ENCODE results near the gene LARP1B. TPM values are rescaled to one million over a fixed set of nuclear protein-coding genes. Genes with fewer than 3 reads are reported as not detected.

LARP1B gene
- total and polyA plus RNA-seq, 5 donors from 2014 or later = 3.1 to 8.8 (median 3.4) TPM

DNA sequence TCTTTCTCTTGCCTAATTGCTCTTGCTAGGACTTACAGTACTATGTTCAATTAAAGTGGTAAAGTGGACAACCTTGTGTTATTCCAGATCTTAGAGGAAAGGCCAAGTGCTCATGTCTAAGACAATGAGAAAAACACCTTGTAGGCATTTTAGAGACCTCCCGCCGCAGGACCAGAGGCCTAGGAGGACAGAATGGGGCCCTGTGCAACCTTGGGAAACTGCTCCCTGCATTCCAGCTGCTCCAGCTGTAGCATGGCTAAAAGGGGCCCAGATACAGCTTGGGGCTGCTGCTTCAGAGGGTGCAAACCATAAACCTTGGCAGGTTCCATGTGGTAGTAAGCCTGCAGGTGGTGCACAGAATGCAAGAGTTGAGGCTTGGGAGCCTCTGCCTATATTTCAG is 125.5 kb downstream of the LARP1B start:
- H3K4me1 ChIP-seq (ENCODE audit: control insufficient read depth, insufficient read depth, low read length, poor library complexity, severe bottlenecking) = no peaks in the 10 kb centered on the region
- ATAC-seq (ENCODE audit: low read depth in 2 of 2) = no peak
- no peaks in the 10 kb centered on the region for H3K27me3 ChIP-seq (ENCODE audit: control insufficient read depth, insufficient read depth, low read length)

DNA sequence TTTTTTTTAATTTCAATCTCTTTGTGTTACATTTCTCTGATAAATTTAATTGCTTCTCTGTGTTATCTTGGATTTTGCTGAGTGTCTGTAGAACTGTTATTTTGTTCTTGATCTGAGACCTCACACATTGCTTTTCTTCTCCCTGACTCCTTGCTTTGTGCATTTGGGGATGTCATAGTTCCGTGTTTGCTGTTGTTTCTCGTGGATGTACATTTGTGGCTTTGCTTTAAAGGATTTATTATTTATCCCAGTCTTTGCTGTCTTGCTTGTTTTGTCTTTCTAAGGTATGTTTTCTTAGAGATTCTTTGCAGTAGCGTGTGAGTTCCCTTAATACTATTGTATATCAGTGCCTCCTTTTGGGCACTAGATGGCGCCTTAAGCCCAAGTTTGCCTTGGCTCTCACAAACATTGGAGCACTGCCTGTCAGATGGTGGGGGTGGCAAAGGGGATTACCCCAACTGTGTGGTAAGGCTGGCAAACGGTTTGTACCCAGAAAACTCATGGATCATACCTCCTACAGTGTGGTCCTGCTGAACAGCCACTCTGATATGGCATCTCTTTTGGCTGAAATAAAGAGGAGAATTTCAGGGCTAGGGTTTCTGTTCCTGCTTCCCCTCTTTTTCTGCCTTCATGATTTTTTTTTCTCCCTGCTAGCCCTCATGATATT is 130.1 kb downstream of the LARP1B start:
- H3K27me3 Mint-ChIP-seq = no peaks in the 10 kb centered on the region
- H3K36me3 Mint-ChIP-seq = no peaks in the 10 kb centered on the region
- H3K27me3 ChIP-seq (ENCODE audit: control insufficient read depth, insufficient read depth, low read length) = no peaks in the 10 kb centered on the region
- no peaks in the 10 kb centered on the region for H3K9me3 ChIP-seq (ENCODE audit: control insufficient read depth in 2 of 2, low read length in 2 of 2)
- H3K4me3 ChIP-seq (ENCODE audit: low read depth, low read length) = no peak overlapping the region
- no peak overlapping the region for H3K27ac ChIP-seq (ENCODE audit: insufficient read depth, low read length, poor library complexity, severe bottlenecking)
- H3K27ac Mint-ChIP-seq = no peak overlapping the region
- H3K4me3 Mint-ChIP-seq = no peak overlapping the region
- DNase-seq = peak; percentile 54 to 79 (median 62)
- H3K4me1 Mint-ChIP-seq = peaks cover 0 to 6% (median 3%) of the 10 kb centered on the region in 4 donors
- H3K4me1 ChIP-seq (ENCODE audit: control insufficient read depth, insufficient read depth, low read length, poor library complexity, severe bottlenecking) = no peaks in the 10 kb centered on the region
- peak; percentile 77 to 92 for ATAC-seq (ENCODE audit: low read depth in 2 of 2)
- no peaks in the 10 kb centered on the region for H3K36me3 ChIP-seq (ENCODE audit: control insufficient read depth, insufficient read depth, low read length)
- no peaks in the 10 kb centered on the region for H3K9me3 Mint-ChIP-seq

More for the DNA sequence above, 125.5 kb downstream of the LARP1B start:
- DNase-seq = no peak
- no peaks in the 10 kb centered on the region for H3K36me3 ChIP-seq (ENCODE audit: control insufficient read depth, insufficient read depth, low read length)
- H3K4me3 Mint-ChIP-seq = no peak overlapping the region
- no peaks in the 10 kb centered on the region for H3K9me3 ChIP-seq (ENCODE audit: control insufficient read depth in 2 of 2, low read length in 2 of 2)
- no peak overlapping the region for H3K4me3 ChIP-seq (ENCODE audit: low read depth, low read length)
- peaks cover 7% of the 10 kb centered on the region for H3K36me3 Mint-ChIP-seq
- H3K27me3 Mint-ChIP-seq = no peaks in the 10 kb centered on the region
- H3K27ac Mint-ChIP-seq = no peak overlapping the region
- H3K9me3 Mint-ChIP-seq = peaks cover 0 to 4% (median 0%) of the 10 kb centered on the region in 7 donors
- H3K4me1 Mint-ChIP-seq = peaks cover 0 to 6% (median 3%) of the 10 kb centered on the region in 4 donors
- no peak overlapping the region for H3K27ac ChIP-seq (ENCODE audit: insufficient read depth, low read length, poor library complexity, severe bottlenecking)

DNA sequence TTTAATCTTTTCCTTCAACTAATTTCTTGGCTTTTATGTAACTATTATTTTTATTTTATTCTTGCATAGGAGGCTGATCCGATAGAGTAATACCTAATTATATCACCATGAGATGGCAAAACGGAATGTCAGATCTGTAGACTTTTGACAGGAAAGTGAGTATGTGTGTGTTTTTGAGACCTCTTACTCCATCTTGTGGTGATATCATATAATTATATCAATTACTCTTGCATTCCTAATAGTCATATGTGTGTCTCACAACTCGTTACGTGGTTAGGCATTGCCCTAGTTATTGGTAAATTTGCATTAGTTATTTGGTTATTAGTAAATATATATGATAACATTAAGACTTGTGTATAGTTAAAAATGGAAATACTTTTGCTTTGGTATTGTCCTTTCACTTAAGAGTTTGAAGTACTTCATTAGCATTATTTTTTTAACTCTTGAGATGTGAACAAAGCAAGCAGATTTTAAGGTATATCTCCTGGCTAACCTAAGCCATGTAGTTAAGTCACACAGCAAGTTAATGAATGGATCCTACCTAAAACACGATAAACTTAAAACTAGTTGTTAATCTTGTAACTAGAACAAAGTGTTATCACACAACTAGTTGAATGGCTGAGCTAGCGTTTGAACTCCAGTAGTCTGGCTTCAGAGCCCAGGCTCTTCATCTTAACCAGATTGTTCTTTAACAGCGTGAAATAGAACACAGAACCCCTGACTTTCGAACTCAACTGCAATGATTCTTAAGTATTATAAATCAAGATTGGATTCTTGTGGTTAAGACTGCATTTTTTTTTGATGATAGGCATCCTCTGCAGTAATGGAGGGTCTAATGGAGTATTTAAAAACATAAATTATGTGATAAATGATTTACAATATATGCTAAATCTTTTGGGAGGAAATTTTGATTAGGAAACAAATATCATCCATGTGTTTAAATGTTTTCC is 159.4 kb downstream of the LARP1B start:
- Histone ChIP-seq H3K4me3 (ENCODE audit: low read depth, low read length) (no peak overlapping the region), H3K4me1 (ENCODE audit: control insufficient read depth, insufficient read depth, low read length, poor library complexity, severe bottlenecking) (no peaks in the 10 kb centered on the region), H3K27me3 (ENCODE audit: control insufficient read depth, insufficient read depth, low read length) (no peaks in the 10 kb centered on the region), H3K36me3 (ENCODE audit: control insufficient read depth, insufficient read depth, low read length) (no peaks in the 10 kb centered on the region), H3K9me3 (ENCODE audit: control insufficient read depth in 2 of 2, low read length in 2 of 2) (no peaks in the 10 kb centered on the region), H3K27ac (ENCODE audit: insufficient read depth, low read length, poor library complexity, severe bottlenecking) (no peak overlapping the region)
- Mint-ChIP-seq H3K27me3 (no peaks in the 10 kb centered on the region), H3K36me3 (no peaks in the 10 kb centered on the region), H3K27ac (no peak overlapping the region), H3K9me3 (peaks cover 0 to 4% (median 0%) of the 10 kb centered on the region in 7 donors), H3K4me1 (peaks cover 0 to 2% (median 0%) of the 10 kb centered on the region in 4 donors), H3K4me3 (no peak overlapping the region)
- ATAC-seq (ENCODE audit: low read depth in 2 of 2) = no peak
- peak in 2 of 3 donors; percentile 10 to 31 for DNase-seq

DNA sequence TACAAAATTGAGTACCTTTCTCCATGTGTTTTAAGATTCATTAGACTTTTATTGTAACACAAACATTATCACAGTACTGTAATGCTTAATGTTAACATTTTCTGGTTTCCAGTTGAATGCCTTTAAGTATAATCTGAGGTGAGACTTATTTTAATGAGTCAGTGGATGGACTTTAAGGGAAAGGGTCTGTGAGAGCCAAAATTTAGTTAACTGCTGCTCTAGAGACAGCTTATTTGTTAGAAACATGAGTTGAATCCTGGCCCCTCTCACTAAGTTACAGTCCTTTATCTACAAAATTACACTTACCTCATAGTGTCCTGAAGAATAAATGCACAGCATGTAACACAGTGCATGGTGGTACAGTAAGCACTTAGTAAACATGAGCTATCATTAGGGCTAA is 160.5 kb downstream of the LARP1B start:
- peaks cover 0 to 2% (median 0%) of the 10 kb centered on the region in 4 donors for H3K4me1 Mint-ChIP-seq
- no peak for DNase-seq

DNA sequence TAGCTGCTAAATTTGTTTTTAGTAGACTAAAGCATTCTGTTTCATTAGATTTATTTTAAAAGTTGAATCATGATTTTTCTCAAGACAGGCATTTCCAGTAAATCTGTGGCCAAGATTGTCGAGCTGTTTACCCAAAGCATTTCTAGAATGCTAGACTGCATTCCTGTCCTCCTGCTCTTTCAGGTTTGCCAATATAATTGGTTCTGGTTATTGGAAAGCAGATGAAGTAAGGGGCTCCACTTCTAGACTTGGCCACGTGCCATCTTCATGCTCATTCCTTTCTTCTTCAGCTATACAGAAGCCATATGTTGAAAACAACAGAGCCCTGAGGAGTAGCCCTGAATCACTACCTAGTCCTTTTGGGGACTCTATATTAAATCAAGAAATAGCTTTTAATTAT is 164.0 kb downstream of the LARP1B start:
- Mint-ChIP-seq H3K9me3 (peaks cover 0 to 2% (median 0%) of the 10 kb centered on the region in 7 donors), H3K4me3 (no peak overlapping the region), H3K27ac (no peak overlapping the region), H3K27me3 (peaks cover 4% of the 10 kb centered on the region), H3K4me1 (peaks cover 0 to 1% (median 0%) of the 10 kb centered on the region in 4 donors), H3K36me3 (no peaks in the 10 kb centered on the region)
- H3K27me3 ChIP-seq (ENCODE audit: control insufficient read depth, insufficient read depth, low read length) = no peaks in the 10 kb centered on the region
- no peak overlapping the region for H3K4me3 ChIP-seq (ENCODE audit: low read depth, low read length)
- no peaks in the 10 kb centered on the region for H3K36me3 ChIP-seq (ENCODE audit: control insufficient read depth, insufficient read depth, low read length)
- DNase-seq (no peak), ATAC-seq (ENCODE audit: low read depth in 2 of 2) (no peak)
- H3K9me3 ChIP-seq (ENCODE audit: control insufficient read depth in 2 of 2, low read length in 2 of 2) = no peaks in the 10 kb centered on the region
- no peak overlapping the region for H3K27ac ChIP-seq (ENCODE audit: insufficient read depth, low read length, poor library complexity, severe bottlenecking)
- H3K4me1 ChIP-seq (ENCODE audit: control insufficient read depth, insufficient read depth, low read length, poor library complexity, severe bottlenecking) = no peaks in the 10 kb centered on the region

More for the DNA sequence above, 160.5 kb downstream of the LARP1B start:
- Mint-ChIP-seq H3K4me3 (no peak overlapping the region), H3K27ac (no peak overlapping the region), H3K36me3 (no peaks in the 10 kb centered on the region), H3K9me3 (peaks cover 0 to 4% (median 0%) of the 10 kb centered on the region in 7 donors), H3K27me3 (no peaks in the 10 kb centered on the region)
- no peak for ATAC-seq (ENCODE audit: low read depth in 2 of 2)
- Histone ChIP-seq H3K27me3 (ENCODE audit: control insufficient read depth, insufficient read depth, low read length) (no peaks in the 10 kb centered on the region), H3K9me3 (ENCODE audit: control insufficient read depth in 2 of 2, low read length in 2 of 2) (no peaks in the 10 kb centered on the region), H3K36me3 (ENCODE audit: control insufficient read depth, insufficient read depth, low read length) (no peaks in the 10 kb centered on the region), H3K27ac (ENCODE audit: insufficient read depth, low read length, poor library complexity, severe bottlenecking) (no peak overlapping the region), H3K4me3 (ENCODE audit: low read depth, low read length) (no peak overlapping the region), H3K4me1 (ENCODE audit: control insufficient read depth, insufficient read depth, low read length, poor library complexity, severe bottlenecking) (no peaks in the 10 kb centered on the region)

DNA sequence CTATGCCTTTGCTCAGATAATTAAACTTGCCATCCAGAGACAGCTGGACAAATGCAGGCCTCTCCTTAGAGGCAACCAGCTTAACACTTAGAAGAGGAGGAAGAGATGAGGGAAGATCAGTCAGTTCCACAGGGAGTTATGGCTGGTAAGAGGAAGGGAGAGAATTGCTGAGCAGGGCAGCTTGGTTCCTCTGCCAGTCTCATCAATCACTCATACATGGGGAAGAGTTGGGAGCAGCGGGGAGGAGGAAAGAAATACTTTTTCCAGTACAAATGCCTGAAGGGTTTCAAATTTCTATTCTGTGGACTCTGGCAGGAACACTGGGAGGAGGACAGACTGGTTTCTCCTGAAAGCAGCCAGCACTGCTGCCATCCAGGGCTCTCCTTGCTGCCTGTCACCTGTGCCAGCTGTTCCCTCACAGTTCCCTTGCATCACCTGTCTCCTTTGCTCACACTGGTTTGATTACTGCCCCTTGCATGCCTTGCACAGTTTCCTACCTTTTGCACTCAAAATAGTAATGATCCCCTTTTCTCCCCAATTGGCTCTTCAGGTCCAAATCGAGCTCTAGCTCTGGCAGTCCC is 167.0 kb downstream of the LARP1B start:
- no peak for DNase-seq
- Histone ChIP-seq H3K36me3 (ENCODE audit: control insufficient read depth, insufficient read depth, low read length) (no peaks in the 10 kb centered on the region), H3K4me3 (ENCODE audit: low read depth, low read length) (no peak overlapping the region), H3K27me3 (ENCODE audit: control insufficient read depth, insufficient read depth, low read length) (no peaks in the 10 kb centered on the region), H3K4me1 (ENCODE audit: control insufficient read depth, insufficient read depth, low read length, poor library complexity, severe bottlenecking) (no peaks in the 10 kb centered on the region), H3K27ac (ENCODE audit: insufficient read depth, low read length, poor library complexity, severe bottlenecking) (no peak overlapping the region), H3K9me3 (ENCODE audit: control insufficient read depth in 2 of 2, low read length in 2 of 2) (no peaks in the 10 kb centered on the region)
- Mint-ChIP-seq H3K4me3 (no peak overlapping the region), H3K36me3 (no peaks in the 10 kb centered on the region), H3K4me1 (no peaks in the 10 kb centered on the region), H3K27me3 (peaks cover 4% of the 10 kb centered on the region), H3K27ac (no peak overlapping the region), H3K9me3 (no peaks in the 10 kb centered on the region)
- no peak for ATAC-seq (ENCODE audit: low read depth in 2 of 2)

DNA sequence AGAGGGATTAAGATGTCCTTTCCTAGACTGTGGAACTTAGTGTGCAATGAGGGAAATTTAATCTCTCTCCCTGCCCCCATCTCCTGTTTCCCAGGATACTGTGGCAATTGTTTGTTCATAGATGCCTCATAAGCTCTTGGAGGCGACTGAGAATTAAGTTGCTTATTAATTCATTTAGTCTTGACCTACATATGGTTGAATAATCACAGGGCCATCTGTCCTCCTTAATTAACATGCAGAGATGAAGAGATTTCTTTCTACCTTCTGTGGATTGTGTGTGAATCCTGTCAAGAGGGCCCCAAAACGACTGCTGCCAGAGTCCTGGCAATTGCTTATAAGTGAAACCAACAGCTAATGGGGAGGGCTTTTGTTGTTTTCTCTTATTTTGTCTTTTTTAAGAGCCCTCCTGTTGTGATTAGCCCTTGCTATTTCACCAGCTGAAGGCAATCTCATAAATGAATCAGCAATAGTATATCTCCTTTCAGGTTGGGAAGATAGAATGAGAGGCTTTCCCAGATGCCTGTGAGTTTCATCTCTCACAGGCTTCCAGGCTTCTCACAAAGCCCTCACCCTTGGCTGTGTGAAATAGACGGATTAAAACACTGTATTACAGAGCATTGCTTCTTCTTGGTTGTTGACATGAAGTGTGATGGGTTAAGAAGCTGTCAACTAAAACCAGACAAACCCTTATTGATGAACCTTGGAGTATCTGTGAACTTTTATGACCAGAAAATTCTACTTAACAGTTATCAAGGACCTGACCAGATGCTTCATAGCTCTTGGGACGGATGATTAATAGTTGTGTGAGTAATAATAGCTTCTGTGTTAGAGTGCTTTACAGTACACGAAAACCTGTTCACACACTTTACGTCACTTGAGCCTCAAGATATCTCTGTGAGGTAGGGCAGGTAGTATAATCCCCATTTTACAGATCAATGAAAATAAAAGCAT is 168.0 kb downstream of the LARP1B start:
- no peaks in the 10 kb centered on the region for H3K36me3 Mint-ChIP-seq
- H3K36me3 ChIP-seq (ENCODE audit: control insufficient read depth, insufficient read depth, low read length) = no peaks in the 10 kb centered on the region
- ATAC-seq (ENCODE audit: low read depth in 2 of 2) (no peak), DNase-seq (no peak)
- H3K4me3 Mint-ChIP-seq = no peak overlapping the region
- H3K27ac Mint-ChIP-seq = no peak overlapping the region
- H3K4me3 ChIP-seq (ENCODE audit: low read depth, low read length) = no peak overlapping the region
- no peaks in the 10 kb centered on the region for H3K4me1 ChIP-seq (ENCODE audit: control insufficient read depth, insufficient read depth, low read length, poor library complexity, severe bottlenecking)
- no peak overlapping the region for H3K27ac ChIP-seq (ENCODE audit: insufficient read depth, low read length, poor library complexity, severe bottlenecking)
- H3K27me3 ChIP-seq (ENCODE audit: control insufficient read depth, insufficient read depth, low read length) = no peaks in the 10 kb centered on the region
- no peaks in the 10 kb centered on the region for H3K9me3 ChIP-seq (ENCODE audit: control insufficient read depth in 2 of 2, low read length in 2 of 2)
- peaks cover 4% of the 10 kb centered on the region for H3K27me3 Mint-ChIP-seq
- no peaks in the 10 kb centered on the region for H3K4me1 Mint-ChIP-seq
- no peaks in the 10 kb centered on the region for H3K9me3 Mint-ChIP-seq

Data from CD4-positive, CD25-positive, alpha-beta regulatory T cell (primary cell).